Mesothelial cell of epicardium (in vitro differentiated cells): ENCODE results near the gene FGD4. TPM values are rescaled to one million over a fixed set of nuclear protein-coding genes. Genes with fewer than 3 reads are reported as not detected.

Experiments used
- DNase-seq, 2 experiments: peaks; one replicate each; pipeline ENCODE4 v3.0.0; 2021; ENCODE audit warnings: low spot score in 2 of 2; ENCODE audit not compliant: unreplicated experiment in 2 of 2
- H3K27ac Mint-ChIP-seq: 2 replicates; pipeline ENCODE4 v1.8.0; 2021; ENCODE audit warnings: mixed read lengths
- H3K27me3 Mint-ChIP-seq: 2 replicates; pipeline ENCODE4 v1.8.0; 2021; ENCODE audit warnings: low read depth, mixed read lengths
- H3K36me3 Mint-ChIP-seq: 2 replicates; pipeline ENCODE4 v1.8.0; 2021; ENCODE audit warnings: mixed read lengths
- H3K4me1 Mint-ChIP-seq: 2 replicates; pipeline ENCODE4 v1.8.0; 2021; ENCODE audit warnings: mixed read lengths
- H3K4me3 Mint-ChIP-seq: 2 replicates; pipeline ENCODE4 v1.8.0; 2021; ENCODE audit warnings: mild to moderate bottlenecking, moderate library complexity, mixed read lengths
- H3K9me3 Mint-ChIP-seq: 2 replicates; pipeline ENCODE4 v1.8.0; 2021; ENCODE audit warnings: mixed read lengths
- CTCF ChIP-seq: fragments of 200-600 bp; sonication (generic); IDR thresholded peaks from one replicate; pipeline ENCODE4 v1.5.0; 2021; ENCODE audit warnings: antibody characterized with exemption; ENCODE audit not compliant: unreplicated experiment
- total RNA-seq: library from RNA; stranded (reverse); gene quantifications from 3 replicates; pipeline ENCODE4 v1.2.1, GENCODE V29; 2021

FGD4 gene
- total RNA-seq, 1 donor from 2014 or later = 13.4 TPM

DNA sequence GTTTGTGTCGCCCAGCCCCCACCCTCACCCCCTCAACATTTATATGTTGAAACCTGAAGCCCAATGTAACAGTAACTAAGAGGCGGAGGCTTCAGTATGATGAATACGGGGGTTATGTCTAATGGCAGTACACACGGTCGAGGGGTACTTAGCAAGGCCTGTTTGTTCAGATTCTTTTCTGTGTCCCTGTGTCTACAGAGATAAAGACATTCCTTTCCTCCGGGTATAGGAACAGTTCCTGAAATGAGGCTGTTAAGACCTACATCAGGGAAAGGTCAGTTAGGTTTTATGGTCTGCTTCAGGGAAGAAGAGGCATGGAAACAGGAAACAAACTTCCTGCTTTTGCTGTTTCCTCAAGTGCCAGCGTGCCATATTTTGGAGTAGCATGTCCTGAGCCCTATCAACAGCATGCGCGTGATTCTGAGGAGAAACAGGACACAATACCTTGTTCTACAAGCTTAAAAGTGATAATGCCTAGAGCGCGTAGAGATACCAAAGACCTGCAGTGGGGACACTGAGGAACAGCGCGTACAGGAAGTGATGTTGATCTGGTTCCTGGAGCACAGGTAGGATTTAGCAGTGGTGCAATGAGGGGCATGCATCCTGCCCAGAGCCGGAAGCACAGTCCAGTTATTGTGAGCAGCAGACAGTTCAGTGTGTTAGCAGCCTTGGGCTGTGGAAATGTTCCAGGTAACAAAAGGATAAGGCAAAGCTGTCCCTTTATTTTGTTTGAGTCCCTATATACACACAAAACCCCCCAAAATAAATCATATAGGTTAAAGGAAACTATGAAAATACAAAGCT is 47.2 kb downstream of the FGD4 start:
- Mint-ChIP-seq H3K27ac (peak overlapping the region; percentile 98), H3K4me1 (peaks cover 51% of the 10 kb centered on the region), H3K36me3 (no peaks in the 10 kb centered on the region), H3K4me3 (peak overlapping the region; percentile 16), H3K9me3 (no peaks in the 10 kb centered on the region), H3K27me3 (no peaks in the 10 kb centered on the region)
- DNase-seq = no peak
- TF ChIP-seq CTCF = no peak

GRCh38 chr12:32448586-32448985 is 49.2 kb downstream of the FGD4 start:
- Mint-ChIP-seq H3K4me1 (peaks cover 60% of the 10 kb centered on the region), H3K36me3 (no peaks in the 10 kb centered on the region), H3K4me3 (no peak overlapping the region), H3K27me3 (no peaks in the 10 kb centered on the region), H3K9me3 (no peaks in the 10 kb centered on the region), H3K27ac (peak overlapping the region; percentile 71)
- no peak for DNase-seq
- no peak for TF ChIP-seq CTCF

DNA sequence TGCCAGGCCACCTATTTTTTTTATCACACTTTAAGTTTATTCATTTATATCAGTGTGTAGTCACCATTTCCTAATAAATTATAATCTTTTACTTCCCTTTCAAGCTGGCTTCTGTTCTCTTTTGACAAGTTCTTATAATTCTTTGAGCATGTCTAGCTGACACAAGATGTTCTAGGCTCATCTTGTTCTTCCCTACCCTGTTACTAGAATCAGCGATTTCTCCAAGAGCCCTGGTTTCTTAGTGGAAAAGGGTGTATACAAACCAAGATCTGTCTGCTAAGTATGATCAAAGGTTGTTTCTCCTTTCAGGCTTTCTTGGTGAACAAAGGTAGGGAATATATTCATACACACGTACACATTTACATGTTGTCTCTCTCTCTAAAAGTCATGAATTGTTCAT is 51.0 kb downstream of the FGD4 start:
- Mint-ChIP-seq H3K27me3 (no peaks in the 10 kb centered on the region), H3K4me1 (peaks cover 64% of the 10 kb centered on the region), H3K27ac (peak overlapping the region; percentile 31), H3K36me3 (no peaks in the 10 kb centered on the region), H3K4me3 (no peak overlapping the region), H3K9me3 (no peaks in the 10 kb centered on the region)
- no peak for TF ChIP-seq CTCF
- DNase-seq = no peak

GRCh38 chr12:32450768-32451167 is 51.4 kb downstream of the FGD4 start:
- peak overlapping the region; percentile 31 for H3K27ac Mint-ChIP-seq
- peaks cover 64% of the 10 kb centered on the region for H3K4me1 Mint-ChIP-seq
- TF ChIP-seq CTCF = no peak
- no peaks in the 10 kb centered on the region for H3K27me3 Mint-ChIP-seq
- H3K36me3 Mint-ChIP-seq = no peaks in the 10 kb centered on the region
- no peak overlapping the region for H3K4me3 Mint-ChIP-seq
- no peaks in the 10 kb centered on the region for H3K9me3 Mint-ChIP-seq
- no peak for DNase-seq

DNA sequence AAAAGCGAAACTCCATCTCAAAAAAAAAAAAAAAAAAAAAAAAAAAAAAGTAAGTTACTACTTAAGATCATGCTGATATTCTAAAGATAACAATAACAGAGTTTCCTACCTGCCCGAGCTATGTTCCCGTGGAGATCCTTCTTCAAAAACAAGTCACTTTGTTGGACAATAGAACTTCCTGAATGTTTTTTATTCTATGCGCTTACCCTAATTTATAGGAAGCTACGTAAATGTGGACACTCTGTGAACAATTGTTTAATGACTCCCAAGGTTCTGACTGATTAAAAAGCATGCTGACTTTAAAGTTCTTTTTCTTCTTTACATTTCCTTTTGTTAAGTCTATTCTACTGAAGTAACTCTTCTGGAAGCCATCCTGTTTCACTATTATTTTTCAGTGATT is 52.5 kb downstream of the FGD4 start:
- peak overlapping the region; percentile 87 for H3K27ac Mint-ChIP-seq
- peaks cover 62% of the 10 kb centered on the region for H3K4me1 Mint-ChIP-seq
- no peak for DNase-seq
- no peak for TF ChIP-seq CTCF
- no peaks in the 10 kb centered on the region for H3K36me3 Mint-ChIP-seq
- H3K9me3 Mint-ChIP-seq = no peaks in the 10 kb centered on the region
- H3K4me3 Mint-ChIP-seq = no peak overlapping the region
- H3K27me3 Mint-ChIP-seq = no peaks in the 10 kb centered on the region

- no peak for DNase-seq
- Mint-ChIP-seq H3K27ac (peak overlapping the region; percentile 80), H3K9me3 (no peaks in the 10 kb centered on the region), H3K4me3 (no peak overlapping the region), H3K27me3 (no peaks in the 10 kb centered on the region), H3K4me1 (peaks cover 48% of the 10 kb centered on the region), H3K36me3 (no peaks in the 10 kb centered on the region)
- TF ChIP-seq CTCF = no peak
These were observed 54.7 kb downstream of the FGD4 start for GRCh38 chr12:32454075-32454474.
